ENCODE results near the gene GOLGB1.

GOLGB1 gene

GRCh38 chr3:121629601-121630000 is 119.9 kb downstream of the GOLGB1 start:
- no peak for DNase-seq (ENCODE audit: low spot score)

DNA sequence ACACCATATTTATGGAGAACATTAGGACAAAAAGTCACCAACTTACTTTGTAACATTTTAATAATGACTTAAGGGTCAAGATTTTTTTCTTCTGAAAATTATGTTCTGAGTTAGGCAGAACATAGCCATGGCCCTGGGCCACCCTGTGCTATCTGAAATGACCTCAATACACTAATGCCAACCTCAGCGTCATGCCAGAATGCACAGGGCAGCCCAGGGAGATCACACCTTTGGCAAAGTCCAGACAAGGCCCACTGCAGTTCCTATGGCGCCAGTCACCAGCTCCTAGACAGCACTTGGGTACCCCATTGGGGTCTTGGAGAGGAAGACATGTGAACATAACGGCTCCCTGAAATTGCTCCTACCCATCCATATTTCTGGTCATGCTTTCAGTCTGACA is 121.9 kb downstream of the GOLGB1 start:
- no peak for DNase-seq (ENCODE audit: low spot score)

- DNase-seq (ENCODE audit: low spot score) = no peak
Observed at GRCh38 chr3:121627211-121627610, 122.3 kb downstream of the GOLGB1 start.

DNA sequence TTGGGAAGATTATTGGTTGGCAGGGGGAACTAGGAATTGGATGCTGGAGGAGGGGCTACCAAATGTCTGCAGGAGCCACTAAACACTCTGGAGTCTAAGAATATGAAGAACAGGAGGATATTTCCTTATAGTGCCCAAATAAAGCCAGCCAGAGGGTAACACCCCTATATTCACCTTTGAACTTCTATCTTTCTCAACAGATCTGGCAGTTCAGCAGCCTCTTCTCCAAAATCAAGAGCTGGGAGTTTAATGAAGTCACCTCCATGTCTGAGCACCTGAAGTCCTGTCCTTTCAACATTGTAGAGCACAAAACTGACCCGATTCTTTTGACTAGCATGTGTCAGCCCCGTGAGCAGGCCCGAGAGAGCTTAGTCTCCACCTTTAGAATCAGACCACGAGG is 123.0 kb downstream of the GOLGB1 start:
- DNase-seq (ENCODE audit: low spot score) = no peak

- no peak for DNase-seq (ENCODE audit: low spot score)
Observed at GRCh38 chr3:121624147-121624899, 125.2 kb downstream of the GOLGB1 start.

DNA sequence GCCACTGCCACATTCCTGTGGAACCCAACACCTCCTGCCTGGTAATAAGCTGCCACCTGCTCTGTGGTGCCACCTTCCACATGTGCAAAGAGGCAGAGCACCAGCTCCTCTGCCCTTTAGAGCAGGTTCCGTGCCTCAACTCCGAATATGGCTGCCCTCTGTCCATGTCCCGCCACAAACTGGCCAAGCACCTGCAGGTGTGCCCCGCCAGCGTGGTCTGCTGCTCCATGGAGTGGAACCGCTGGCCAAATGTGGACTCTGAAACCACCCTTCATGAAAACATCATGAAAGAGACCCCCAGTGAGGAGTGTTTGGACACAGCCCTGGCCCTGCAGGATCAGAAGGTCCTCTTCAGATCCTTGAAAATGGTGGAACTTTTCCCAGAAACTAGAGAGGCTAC is 128.1 kb downstream of the GOLGB1 start:
- DNase-seq (ENCODE audit: low spot score) = no peak

GRCh38 chr3:121619691-121620090 is 129.8 kb downstream of the GOLGB1 start:
- no peak for DNase-seq (ENCODE audit: low spot score)
